NCI-H2107 treated with DMSO at 0.1 percent for 48 hours (cell line): ENCODE measurements around the gene NCKAP5L.
A peak's percentile ranks its signal among the peaks of the same experiment; 100 is the strongest.
"Not testable (repeated sequence)": the region's sequence is repeated elsewhere in the genome, so short reads cannot be mapped to it uniquely, and the experiment has no call there.

Experiments used
- DNase-seq: peaks from one replicate; lab custom pipeline; 2025; ENCODE audit not compliant: unreplicated experiment; lab: John Stamatoyannopoulos, UW

NCKAP5L gene

GRCh38 chr12:49828133-49829091, at the start of gene NCKAP5L:
NCKAP5L (minus strand) TSS chr12:49828413; CDS start chr12:49804044, 24,369 bp downstream.
- DNase-seq = peak; percentile 87

- no peak for DNase-seq
Observed at GRCh38 chr12:49877066-49877465, 48.9 kb upstream of the NCKAP5L start.

- no peak for DNase-seq
Observed at GRCh38 chr12:49876070-49876469, 47.9 kb upstream of the NCKAP5L start.

- DNase-seq = no peak
Observed at GRCh38 chr12:49875115-49875720, 47.0 kb upstream of the NCKAP5L start.

GRCh38 chr12:49874142-49874897, 46.1 kb upstream of the NCKAP5L start:
- no peak for DNase-seq

- no peak for DNase-seq
Observed at GRCh38 chr12:49873361-49873934, 45.2 kb upstream of the NCKAP5L start.

- DNase-seq = no peak
Observed at GRCh38 chr12:49872781-49873181, 44.6 kb upstream of the NCKAP5L start.

- no peak for DNase-seq
Observed at GRCh38 chr12:49872381-49872780, 44.2 kb upstream of the NCKAP5L start.

GRCh38 chr12:49871811-49872251, 43.6 kb upstream of the NCKAP5L start:
- not testable (repeated sequence) for DNase-seq

GRCh38 chr12:49871263-49871561, 43.0 kb upstream of the NCKAP5L start:
- DNase-seq = no peak

- DNase-seq = no peak
Observed at GRCh38 chr12:49870501-49871262, 42.5 kb upstream of the NCKAP5L start.

- DNase-seq = no peak
Observed at GRCh38 chr12:49869816-49870500, 41.7 kb upstream of the NCKAP5L start.

GRCh38 chr12:49868952-49869815, 41.0 kb upstream of the NCKAP5L start:
- peak; percentile 80 for DNase-seq

- no peak for DNase-seq
Observed at GRCh38 chr12:49868449-49868848, 40.2 kb upstream of the NCKAP5L start.

- no peak for DNase-seq
Observed at GRCh38 chr12:49867570-49868341, 39.5 kb upstream of the NCKAP5L start.

GRCh38 chr12:49866859-49867569, 38.8 kb upstream of the NCKAP5L start:
- peak; percentile 47 for DNase-seq

- no peak for DNase-seq
Observed at GRCh38 chr12:49865782-49866135, 37.5 kb upstream of the NCKAP5L start.
